DND-41 (cell line): ENCODE measurements around the gene SETSIP.
"Not testable (repeated sequence)": the region's sequence is repeated elsewhere in the genome, so short reads cannot be mapped to it uniquely, and the experiment has no call there.

Experiments
- ATAC-seq: fragments of 200-7000 bp; cut with Tn5 transposase; 3 replicates; pipeline ENCODE4 v1.9.1; 2021; ENCODE audit warnings: low read depth; ENCODE audit not compliant: insufficient read depth
- DNase-seq: peaks from one replicate; pipeline ENCODE4 v3.0.0-alpha.2; 2020
- H2AFZ ChIP-seq: 2 replicates; pipeline ENCODE4 v1.6.0; 2012; ENCODE audit warnings: low read depth, low read length
- H3K27ac ChIP-seq: 2 replicates; pipeline ENCODE4 v1.5.1; 2012; ENCODE audit warnings: low read length, inconsistent platforms
- H3K27me3 ChIP-seq: fragments of 200-600 bp; sonication (generic); 2 replicates; pipeline ENCODE4 v1.6.0; 2012; ENCODE audit warnings: low read length, mild to moderate bottlenecking, inconsistent platforms; ENCODE audit not compliant: insufficient read depth, poor library complexity
- H3K36me3 ChIP-seq: 2 replicates; pipeline ENCODE4 v1.5.1; 2012; ENCODE audit warnings: low read length, inconsistent platforms; ENCODE audit not compliant: insufficient read depth
- H3K4me1 ChIP-seq: 2 replicates; pipeline ENCODE4 v1.5.1; 2012; ENCODE audit warnings: mild to moderate bottlenecking, low read length; ENCODE audit not compliant: insufficient read depth
- H3K4me2 ChIP-seq: 2 replicates; pipeline ENCODE4 v1.6.0; 2012; ENCODE audit warnings: mild to moderate bottlenecking, moderate library complexity, low read length, inconsistent platforms; ENCODE audit not compliant: insufficient read depth
- H3K4me3 ChIP-seq, 2 experiments: fragments of 200-600 bp in 1 of 2; shearing (Covaris generic) in 1 of 2; 2 replicates each; pipeline ENCODE4 v1.5.1; 2012 to 2016; ENCODE audit warnings: inconsistent platforms in 2 of 2, low read length in 2 of 2, mild to moderate bottlenecking in 2 of 2, low read depth in 1 of 2, moderate library complexity in 1 of 2
- H3K79me2 ChIP-seq: 2 replicates; pipeline ENCODE4 v1.6.0; 2012; ENCODE audit warnings: low read length, inconsistent platforms; ENCODE audit not compliant: insufficient read depth
- H3K9ac ChIP-seq: 2 replicates; pipeline ENCODE4 v1.6.0; 2012; ENCODE audit warnings: low read depth, mild to moderate bottlenecking, inconsistent platforms, low read length, moderate library complexity
- H3K9me3 ChIP-seq: 2 replicates; pipeline ENCODE4 v1.5.1; 2012; ENCODE audit warnings: low read length, moderate library complexity, mild to moderate bottlenecking, inconsistent platforms; ENCODE audit not compliant: insufficient read depth, severe bottlenecking
- H4K20me1 ChIP-seq: 2 replicates; pipeline ENCODE4 v1.6.0; 2012; ENCODE audit warnings: low read length; ENCODE audit not compliant: insufficient read depth
- CTCF ChIP-seq: IDR thresholded peaks from 2 replicates; pipeline ENCODE4 v1.5.1; 2012; ENCODE audit warnings: borderline replicate concordance, low read length, moderate library complexity, mild to moderate bottlenecking; ENCODE audit not compliant: poor library complexity, severe bottlenecking; ENCODE audit errors: extremely low read depth
- EZH2 ChIP-seq: IDR thresholded peaks from 3 replicates; pipeline ENCODE4 v1.6.1; 2012; ENCODE audit warnings: borderline replicate concordance, low read depth, mild to moderate bottlenecking, moderate library complexity, low read length, inconsistent platforms; ENCODE audit not compliant: severe bottlenecking

SETSIP gene

GRCh38 chr1:92026806-92027205, 48.4 kb downstream of the SETSIP start:
- H2AFZ ChIP-seq = no peak overlapping the region
- H3K4me2 ChIP-seq = no peak overlapping the region
- H3K27me3 ChIP-seq = no peaks in the 10 kb centered on the region
- no peak for DNase-seq
- TF ChIP-seq EZH2 = no peak
- TF ChIP-seq CTCF = no peak
- peaks cover 33% of the 10 kb centered on the region for H3K4me1 ChIP-seq
- H3K9ac ChIP-seq = no peak overlapping the region
- no peaks in the 10 kb centered on the region for H3K79me2 ChIP-seq
- no peak overlapping the region for H3K4me3 ChIP-seq
- H4K20me1 ChIP-seq = no peaks in the 10 kb centered on the region
- no peak for ATAC-seq
- no peak overlapping the region for H3K27ac ChIP-seq
- no peaks in the 10 kb centered on the region for H3K36me3 ChIP-seq
- no peaks in the 10 kb centered on the region for H3K9me3 ChIP-seq

GRCh38 chr1:92026042-92026441, 49.2 kb downstream of the SETSIP start:
- H3K79me2 ChIP-seq, H3K9ac ChIP-seq, H3K4me3 ChIP-seq, H3K9me3 ChIP-seq, H2AFZ ChIP-seq, H4K20me1 ChIP-seq, H3K36me3 ChIP-seq, ATAC-seq, H3K4me2 ChIP-seq, H3K27me3 ChIP-seq, H3K27ac ChIP-seq, DNase-seq: not testable (repeated sequence)
- H3K4me1 ChIP-seq = peaks cover 25% of the 10 kb centered on the region
